Uterus (tissue), 2 donors: ENCODE data around the gene PIF1.

ENCODE experiments used
- POLR2A ChIP-seq, 2 donors: fragments of 450-650 bp; IDR thresholded peaks; one replicate each; pipeline ENCODE4 v1.6.1; 2016; ENCODE audit warnings: antibody characterized with exemption in 2 of 2, mild to moderate bottlenecking in 1 of 2, moderate library complexity in 1 of 2
- TF ChIP-seq, protein P1 (sequence below), 4 experiments: fragments of 200-600 bp in 2 of 4; fragments of 450-650 bp in 2 of 4; sonication (generic) in 2 of 4; IDR thresholded peaks; one replicate each; pipeline ENCODE4 v1.5.1; 2016 to 2019; ENCODE audit warnings: antibody characterized with exemption in 4 of 4, mild to moderate bottlenecking in 2 of 4, moderate library complexity in 1 of 4

DNA sequence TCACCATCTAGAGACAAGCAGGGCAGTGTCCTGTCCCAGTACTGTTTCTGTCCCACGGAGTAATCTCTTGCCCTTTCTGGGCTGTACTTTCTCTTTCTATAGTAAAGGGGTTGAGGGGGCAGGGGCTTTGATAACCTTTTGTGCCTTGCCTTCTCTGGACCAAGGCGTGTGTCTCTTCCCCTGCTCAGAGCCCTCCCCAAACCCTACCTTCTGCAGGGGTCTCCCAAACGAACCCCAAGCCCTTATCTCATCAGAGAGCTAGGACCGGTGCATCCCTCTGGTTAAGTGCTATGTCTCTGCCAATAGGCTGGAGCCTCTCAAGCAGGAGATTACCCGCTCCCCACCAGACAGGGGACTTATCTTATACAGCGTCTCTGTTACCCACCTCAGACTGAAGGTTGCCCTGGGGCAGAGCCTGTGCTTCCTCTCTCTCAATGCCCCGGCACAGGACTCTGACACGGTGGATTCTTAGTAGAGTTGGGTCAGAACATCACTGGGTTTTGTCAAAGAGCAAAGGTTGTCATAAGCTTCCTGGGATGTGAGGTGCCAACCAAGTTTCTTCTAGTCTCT lies 19.2 kb upstream of the PIF1 start:
- TF ChIP-seq, protein P1, sequence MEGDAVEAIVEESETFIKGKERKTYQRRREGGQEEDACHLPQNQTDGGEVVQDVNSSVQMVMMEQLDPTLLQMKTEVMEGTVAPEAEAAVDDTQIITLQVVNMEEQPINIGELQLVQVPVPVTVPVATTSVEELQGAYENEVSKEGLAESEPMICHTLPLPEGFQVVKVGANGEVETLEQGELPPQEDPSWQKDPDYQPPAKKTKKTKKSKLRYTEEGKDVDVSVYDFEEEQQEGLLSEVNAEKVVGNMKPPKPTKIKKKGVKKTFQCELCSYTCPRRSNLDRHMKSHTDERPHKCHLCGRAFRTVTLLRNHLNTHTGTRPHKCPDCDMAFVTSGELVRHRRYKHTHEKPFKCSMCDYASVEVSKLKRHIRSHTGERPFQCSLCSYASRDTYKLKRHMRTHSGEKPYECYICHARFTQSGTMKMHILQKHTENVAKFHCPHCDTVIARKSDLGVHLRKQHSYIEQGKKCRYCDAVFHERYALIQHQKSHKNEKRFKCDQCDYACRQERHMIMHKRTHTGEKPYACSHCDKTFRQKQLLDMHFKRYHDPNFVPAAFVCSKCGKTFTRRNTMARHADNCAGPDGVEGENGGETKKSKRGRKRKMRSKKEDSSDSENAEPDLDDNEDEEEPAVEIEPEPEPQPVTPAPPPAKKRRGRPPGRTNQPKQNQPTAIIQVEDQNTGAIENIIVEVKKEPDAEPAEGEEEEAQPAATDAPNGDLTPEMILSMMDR (IDR thresholded peaks at IDR 0.05), result no peak
- TF ChIP-seq POLR2A (IDR thresholded peaks at IDR 0.05), result no peak
